SU-DHL-6 (cell line): ENCODE data around the gene SLC10A1.

Experiments
- CTCF ChIP-seq: fragments of 200-600 bp; sonication (generic); IDR thresholded peaks from one replicate; pipeline ENCODE4 v1.5.1; 2017; ENCODE audit warnings: antibody characterized with exemption, mild to moderate bottlenecking, low read length, moderate library complexity; ENCODE audit not compliant: insufficient read depth, poor library complexity, severe bottlenecking
- EZH2phosphoT487 ChIP-seq: fragments of 200-600 bp; sonication (generic), shearing (Covaris generic); conservative IDR thresholded peaks from 2 replicates; pipeline ENCODE4 v1.6.1; 2018; ENCODE audit warnings: mild to moderate bottlenecking, antibody characterized with exemption, low read length, moderate library complexity, mixed read lengths

GRCh38 chr14:69754487-69754886 lies 42.6 kb downstream of the SLC10A1 start:
- TF ChIP-seq CTCF (no peak), EZH2phosphoT487 (no peak)
